Measurements from ENCODE around the gene TMCC1.
A peak's percentile ranks its signal among the peaks of the same experiment; 100 is the strongest.
"Not testable (repeated sequence)": the region's sequence is repeated elsewhere in the genome, so short reads cannot be mapped to it uniquely, and the experiment has no call there.

Gene TMCC1

DNA sequence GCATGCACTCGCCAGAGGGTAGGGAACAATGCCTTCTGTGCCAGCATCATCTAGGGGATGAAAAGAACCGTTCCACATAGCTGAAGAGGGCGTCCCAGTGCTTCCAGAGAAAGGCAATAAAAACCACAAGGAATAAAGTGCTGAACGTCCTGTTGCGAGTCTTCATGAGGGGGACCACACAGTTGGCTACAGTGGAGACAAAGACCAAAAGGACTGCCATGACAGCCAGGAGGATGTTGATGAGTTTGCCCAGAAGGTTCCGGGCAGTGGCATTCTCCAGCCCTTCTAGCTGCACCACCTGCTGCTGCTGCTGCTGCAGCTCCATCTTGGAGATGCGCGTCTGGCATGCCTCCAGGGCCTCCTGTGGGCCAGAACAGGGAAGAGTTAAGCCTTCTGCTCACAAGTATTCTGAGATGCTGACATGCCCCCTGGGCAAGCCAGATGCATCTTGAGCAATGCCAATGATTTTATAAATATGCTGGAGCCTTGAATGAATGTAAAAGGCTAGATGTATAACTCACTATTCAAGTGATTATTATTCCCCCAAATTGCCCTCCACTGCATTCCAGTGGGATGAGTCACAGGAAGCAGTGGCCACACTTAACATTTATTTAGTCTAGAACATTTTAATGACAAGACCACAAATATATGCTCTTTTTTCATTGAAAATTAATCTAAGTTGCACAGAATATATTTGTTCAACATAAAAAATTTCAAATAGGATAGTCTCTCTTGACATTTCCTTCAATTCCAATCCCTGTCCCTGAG lies 241.9 kb downstream of the TMCC1 start:
- no peak overlapping the region for H3K4me3 ChIP-seq (ENCODE audit: low read depth, low read length)
- TF ChIP-seq, protein P1, sequence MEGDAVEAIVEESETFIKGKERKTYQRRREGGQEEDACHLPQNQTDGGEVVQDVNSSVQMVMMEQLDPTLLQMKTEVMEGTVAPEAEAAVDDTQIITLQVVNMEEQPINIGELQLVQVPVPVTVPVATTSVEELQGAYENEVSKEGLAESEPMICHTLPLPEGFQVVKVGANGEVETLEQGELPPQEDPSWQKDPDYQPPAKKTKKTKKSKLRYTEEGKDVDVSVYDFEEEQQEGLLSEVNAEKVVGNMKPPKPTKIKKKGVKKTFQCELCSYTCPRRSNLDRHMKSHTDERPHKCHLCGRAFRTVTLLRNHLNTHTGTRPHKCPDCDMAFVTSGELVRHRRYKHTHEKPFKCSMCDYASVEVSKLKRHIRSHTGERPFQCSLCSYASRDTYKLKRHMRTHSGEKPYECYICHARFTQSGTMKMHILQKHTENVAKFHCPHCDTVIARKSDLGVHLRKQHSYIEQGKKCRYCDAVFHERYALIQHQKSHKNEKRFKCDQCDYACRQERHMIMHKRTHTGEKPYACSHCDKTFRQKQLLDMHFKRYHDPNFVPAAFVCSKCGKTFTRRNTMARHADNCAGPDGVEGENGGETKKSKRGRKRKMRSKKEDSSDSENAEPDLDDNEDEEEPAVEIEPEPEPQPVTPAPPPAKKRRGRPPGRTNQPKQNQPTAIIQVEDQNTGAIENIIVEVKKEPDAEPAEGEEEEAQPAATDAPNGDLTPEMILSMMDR (IDR thresholded peaks at IDR 0.05; ENCODE audit: control insufficient read depth, extremely low read depth, insufficient read depth), result no peak
- no peak for DNase-seq (ENCODE audit: low read depth)

DNA sequence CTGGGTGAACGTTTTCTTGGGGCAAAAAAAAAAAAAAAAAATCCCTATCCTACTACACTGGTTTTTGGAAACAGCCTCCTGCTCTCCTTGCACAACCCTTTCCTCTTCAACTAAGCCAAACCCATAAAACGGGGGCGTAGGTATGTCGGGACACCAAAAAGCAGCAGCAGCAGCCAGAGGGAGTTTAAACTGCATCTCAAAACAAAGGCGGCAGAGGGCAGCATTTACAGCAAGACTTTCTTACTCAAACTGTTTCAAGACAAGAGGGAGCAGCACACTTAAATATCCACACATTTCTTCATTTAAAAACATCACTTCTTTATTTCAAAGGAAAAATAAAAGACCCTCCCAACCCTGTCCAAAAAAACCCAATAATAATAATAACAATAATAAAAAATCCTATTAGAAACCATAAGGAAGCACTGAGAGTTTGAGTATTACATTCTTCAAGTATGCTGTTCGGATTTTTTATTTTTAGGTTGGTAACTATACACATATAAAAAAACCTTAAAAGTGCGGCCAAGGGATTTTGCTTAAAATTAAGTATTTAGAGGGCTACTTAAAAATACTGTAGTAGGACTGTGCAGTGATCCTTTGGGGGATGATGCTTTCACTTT lies 243.1 kb downstream of the TMCC1 start:
- peak; percentile 32 for DNase-seq (ENCODE audit: low read depth)
- TF ChIP-seq, protein P1 (IDR thresholded peaks at IDR 0.05; ENCODE audit: control insufficient read depth, extremely low read depth, insufficient read depth), result peak; percentile 83
- H3K4me3 ChIP-seq (ENCODE audit: low read depth, low read length), result no peak overlapping the region

DNA sequence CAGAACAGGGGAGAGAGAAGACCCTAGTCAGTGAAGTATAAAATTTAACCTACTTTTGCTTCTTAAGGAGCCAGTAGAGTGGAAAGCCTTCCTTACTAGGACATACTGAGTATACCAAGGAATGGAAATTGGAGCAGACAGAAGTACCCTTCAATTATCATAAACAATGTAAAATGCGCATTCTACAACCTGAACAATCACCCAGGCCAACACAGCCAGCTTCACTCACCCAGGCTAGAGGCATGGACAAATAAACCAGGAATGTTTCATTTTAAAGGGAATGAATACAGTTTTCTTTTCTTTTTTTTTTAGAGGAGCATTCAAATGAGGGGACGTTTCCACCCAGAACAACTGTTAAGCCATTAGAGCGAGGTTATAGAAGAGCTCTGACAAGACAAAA lies 245.1 kb downstream of the TMCC1 start:
- TF ChIP-seq, protein P1 (IDR thresholded peaks at IDR 0.05; ENCODE audit: control insufficient read depth, extremely low read depth, insufficient read depth), result no peak
- no peak for DNase-seq (ENCODE audit: low read depth)
- no peak overlapping the region for H3K4me3 ChIP-seq (ENCODE audit: low read depth, low read length)

DNA sequence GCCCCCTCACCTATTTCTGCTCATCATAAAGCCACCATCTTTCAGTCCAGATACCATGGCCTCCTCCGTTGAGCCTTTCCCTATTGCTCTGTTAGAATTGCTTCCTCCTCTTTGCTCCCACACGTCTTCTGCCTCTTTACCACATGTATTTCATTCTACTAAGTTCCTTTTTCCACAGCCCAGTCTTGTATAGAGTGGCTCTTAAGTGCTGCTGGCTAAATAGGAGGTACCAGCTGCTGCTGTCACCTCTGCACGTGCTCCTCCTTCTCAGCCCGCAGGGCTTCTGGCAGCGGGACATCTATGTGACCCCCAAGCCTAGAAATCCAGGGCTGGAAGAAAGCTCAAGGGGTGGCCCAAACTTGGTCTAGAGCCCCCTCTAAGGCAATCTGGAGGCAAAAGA lies 248.2 kb downstream of the TMCC1 start:
- no peak overlapping the region for H3K4me3 ChIP-seq (ENCODE audit: low read depth, low read length)
- no peak for DNase-seq (ENCODE audit: low read depth)
- TF ChIP-seq, protein P1 (IDR thresholded peaks at IDR 0.05; ENCODE audit: control insufficient read depth, extremely low read depth, insufficient read depth), result no peak

DNA sequence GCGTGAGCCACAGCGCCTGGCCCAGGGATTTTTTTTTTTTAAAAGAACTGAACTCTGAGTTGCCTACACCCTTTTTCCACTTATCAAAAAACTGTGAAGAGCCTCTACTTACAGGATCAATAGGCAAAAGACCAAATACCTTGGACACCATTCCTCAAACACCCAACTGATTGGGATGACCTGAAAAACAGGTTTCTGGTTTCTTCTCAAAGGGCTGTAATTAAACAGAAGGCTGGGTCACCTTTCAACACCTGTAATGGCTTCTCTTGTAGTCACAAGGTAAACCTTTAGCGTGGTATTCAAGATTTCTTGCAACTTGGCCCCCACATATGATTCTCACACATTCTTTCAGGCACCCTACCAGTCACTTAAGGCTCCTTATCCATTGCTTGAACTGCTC lies 248.7 kb downstream of the TMCC1 start:
- DNase-seq (ENCODE audit: low read depth), result peak; percentile 28
- TF ChIP-seq, protein P1 (IDR thresholded peaks at IDR 0.05; ENCODE audit: control insufficient read depth, extremely low read depth, insufficient read depth), result no peak
- H3K4me3 ChIP-seq (ENCODE audit: low read depth, low read length), result no peak overlapping the region

DNA sequence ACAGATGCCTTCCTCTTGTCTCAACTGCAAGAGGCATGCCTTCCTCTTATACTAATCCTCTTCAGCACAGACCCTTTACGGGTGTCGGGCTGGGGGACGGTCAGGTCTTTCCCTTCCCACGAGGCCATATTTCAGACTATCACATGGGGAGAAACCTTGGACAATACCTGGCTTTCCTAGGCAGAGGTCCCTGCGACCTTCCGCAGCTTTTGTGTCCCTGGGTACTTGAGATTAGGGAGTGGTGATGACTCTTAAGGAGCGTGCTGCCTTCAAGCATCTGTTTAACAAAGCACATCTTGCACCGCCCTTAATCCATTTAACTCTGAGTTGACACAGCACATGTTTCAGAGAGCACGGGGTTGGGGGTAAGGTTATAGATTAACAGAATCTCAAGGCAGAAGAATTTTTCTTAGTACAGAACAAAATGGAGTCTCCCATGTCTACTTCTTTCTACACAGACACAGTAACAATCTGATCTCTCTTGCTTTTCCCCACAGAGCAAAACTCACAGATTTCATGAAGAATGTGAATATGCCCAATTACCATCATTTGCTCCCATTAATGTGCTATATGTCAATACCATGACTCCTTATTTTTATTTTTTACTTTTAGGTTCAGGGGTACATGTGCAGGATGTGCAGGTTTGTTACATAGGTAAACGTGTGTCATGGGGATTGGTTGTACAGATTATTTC lies 251.8 kb downstream of the TMCC1 start:
- not testable (repeated sequence) for H3K4me3 ChIP-seq (ENCODE audit: low read depth, low read length); DNase-seq (ENCODE audit: low read depth)

DNA sequence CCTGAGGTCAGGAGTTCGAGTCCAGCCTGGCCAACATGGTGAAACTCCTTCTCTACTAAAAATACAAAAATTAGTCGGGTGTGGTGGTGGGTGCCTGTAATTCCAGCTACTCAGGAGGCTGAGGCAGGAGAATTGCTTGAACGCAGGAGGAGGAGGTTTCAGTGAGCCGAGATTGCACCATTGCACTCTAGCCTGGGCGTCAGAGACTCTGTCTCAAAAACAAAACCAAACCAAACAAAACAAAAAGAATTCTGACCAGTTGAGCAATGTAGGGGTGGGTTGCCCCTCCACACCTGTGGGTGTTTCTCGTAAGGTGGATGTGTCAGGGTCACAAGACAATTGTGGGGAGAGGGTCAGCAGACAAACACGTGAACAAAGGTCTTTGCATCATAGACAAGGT lies 252.5 kb downstream of the TMCC1 start:
- DNase-seq (ENCODE audit: low read depth); H3K4me3 ChIP-seq (ENCODE audit: low read depth, low read length): not testable (repeated sequence)

Data from LNCaP clone FGC (cell line).